Measurements from ENCODE around the gene UQCRH.
"Not testable (repeated sequence)": the region's sequence is repeated elsewhere in the genome, so short reads cannot be mapped to it uniquely, and the experiment has no call there.

UQCRH gene

GRCh38 chr1:46331786-46332540 lies 28.5 kb downstream of the UQCRH start:
- DNase-seq (ENCODE audit: insufficient read length, low spot score); FAIRE-seq: not testable (repeated sequence)

- peak; percentile 54 for DNase-seq (ENCODE audit: insufficient read length, low spot score)
- no peak for FAIRE-seq
Measured at GRCh38 chr1:46333300-46334029, 30.0 kb downstream of the UQCRH start.

DNA sequence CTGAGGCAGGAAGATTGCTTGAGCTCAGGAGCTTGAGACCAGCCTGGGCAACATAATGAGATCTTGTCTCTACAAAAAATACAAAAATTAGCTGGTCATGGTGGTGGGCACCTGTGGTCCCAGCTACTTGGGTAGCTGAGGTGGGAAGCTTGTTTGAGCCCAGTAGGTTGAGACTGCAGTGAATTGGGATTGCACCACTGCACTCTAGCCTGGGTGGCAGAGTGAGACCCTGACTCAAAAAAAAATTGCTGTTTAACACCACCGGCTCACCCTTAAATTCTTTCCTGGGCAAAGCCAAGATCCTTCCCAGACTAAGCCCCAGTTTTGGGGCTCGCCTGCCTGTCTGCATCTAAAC lies 30.5 kb downstream of the UQCRH start:
- DNase-seq (ENCODE audit: insufficient read length, low spot score) = no peak
- FAIRE-seq = no peak

GRCh38 chr1:46335081-46335480 lies 31.6 kb downstream of the UQCRH start:
- DNase-seq (ENCODE audit: insufficient read length, low spot score) (no peak), FAIRE-seq (no peak)

DNA sequence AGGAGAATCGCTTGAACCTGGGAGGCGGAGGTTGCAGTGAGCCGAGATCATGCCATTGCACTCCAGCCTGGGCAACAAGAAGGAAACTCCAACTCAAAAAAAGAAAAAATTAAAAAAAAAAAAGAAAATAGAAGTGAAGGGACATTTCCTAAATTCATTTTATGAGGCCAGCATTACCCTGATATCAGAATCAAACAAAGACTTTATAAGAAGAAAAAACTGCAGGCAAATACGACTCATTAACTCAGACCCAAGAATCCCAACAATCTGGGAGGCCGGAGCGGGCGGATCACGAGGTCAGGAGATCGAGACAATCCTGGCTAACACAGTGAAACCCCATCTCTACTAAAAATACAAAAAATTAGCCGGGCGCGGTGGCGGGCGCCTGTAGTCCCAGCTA lies 33.9 kb downstream of the UQCRH start:
- FAIRE-seq = not testable (repeated sequence)

DNA sequence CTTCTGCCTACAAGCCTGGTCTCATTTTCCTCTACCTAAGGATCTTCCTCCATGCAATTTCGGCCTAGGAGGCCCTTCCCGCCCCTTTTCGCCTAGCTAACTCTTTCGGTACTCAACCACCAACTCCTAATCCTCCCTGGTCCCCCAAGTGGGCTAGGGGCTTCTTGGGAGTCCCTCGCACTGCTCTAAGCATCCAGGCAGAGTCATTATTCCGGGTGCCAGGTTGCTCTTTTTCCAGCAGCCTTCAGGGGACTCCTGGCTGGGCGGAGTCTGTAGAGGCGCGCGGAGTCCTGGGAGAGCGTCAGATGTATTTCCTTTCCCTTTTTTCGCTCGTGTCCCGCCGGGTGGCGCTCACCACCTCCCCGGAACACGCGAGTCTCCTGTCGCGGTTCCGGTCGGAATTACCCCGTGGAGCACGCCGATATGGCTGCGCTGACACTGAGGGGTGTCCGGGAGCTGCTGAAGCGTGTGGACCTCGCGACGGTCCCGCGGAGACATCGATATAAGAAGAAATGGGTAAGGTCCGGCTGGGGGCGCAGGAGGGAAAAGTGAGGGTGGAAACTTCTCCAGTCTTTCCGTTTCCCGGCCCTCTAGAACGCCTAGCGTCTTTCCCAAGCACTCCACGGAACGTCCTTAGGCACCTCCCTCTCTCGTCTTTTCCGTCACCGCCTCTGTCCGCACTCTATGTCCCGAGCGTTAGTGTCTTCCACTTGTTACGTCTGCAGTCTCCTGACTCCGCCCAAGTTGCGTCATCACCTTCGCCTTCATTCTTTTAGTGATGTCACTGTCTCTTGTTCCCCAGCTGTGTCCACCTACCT lies 37.1 kb downstream of the UQCRH start, which contains the start of gene NSUN4:
NSUN4 (plus strand) TSS at position 404 of the 818 bp plus-strand sequence; CDS start at position 424, 20 bp downstream.
- FAIRE-seq = no peak
- DNase-seq (ENCODE audit: insufficient read length, low spot score) = peak; percentile 84

More for the DNA sequence above, 33.9 kb downstream of the UQCRH start:
- DNase-seq (ENCODE audit: insufficient read length, low spot score) = not testable (repeated sequence)

DNA sequence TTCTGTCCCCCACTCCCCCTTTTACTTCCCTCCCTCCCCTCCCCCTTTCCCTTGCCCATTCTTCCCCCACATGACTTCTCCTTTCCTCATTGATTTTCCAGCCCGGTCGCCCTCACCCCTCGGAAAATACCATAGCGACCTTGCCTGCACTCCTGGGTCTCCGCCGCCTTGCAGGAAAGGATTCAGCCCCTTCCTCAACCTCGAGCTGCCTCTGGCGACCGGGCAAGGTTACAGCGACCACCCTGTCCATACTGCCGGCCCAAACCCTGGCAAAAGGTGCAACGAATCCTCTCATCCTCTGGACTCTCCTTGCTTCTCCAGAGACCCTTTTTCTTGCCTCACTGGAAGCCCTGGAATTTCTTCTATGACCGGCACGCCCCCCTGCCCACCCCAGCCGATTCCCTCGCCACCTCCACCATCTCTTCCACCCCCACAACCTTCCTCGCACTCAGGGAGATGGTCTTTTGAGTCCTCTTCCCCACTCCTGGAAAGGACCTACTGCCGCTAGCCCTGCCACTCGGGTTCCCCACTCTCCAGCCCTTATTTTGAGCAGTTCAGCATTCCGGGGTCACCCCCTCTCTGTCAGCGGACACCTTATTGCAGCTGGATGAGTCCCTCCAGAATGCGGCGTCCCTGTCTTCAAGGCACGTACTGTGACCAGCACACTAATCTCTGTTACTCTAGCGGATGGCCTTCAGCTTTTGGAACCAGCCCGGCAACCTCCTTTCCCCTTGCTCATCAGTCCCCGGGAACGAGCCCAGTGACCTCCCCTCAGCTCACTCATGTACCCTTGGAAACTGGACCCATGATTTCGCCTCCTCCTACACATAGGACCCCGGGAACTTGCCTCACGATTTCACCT lies 38.0 kb downstream of the UQCRH start:
- DNase-seq (ENCODE audit: insufficient read length, low spot score) = no peak
- FAIRE-seq = no peak

DNA sequence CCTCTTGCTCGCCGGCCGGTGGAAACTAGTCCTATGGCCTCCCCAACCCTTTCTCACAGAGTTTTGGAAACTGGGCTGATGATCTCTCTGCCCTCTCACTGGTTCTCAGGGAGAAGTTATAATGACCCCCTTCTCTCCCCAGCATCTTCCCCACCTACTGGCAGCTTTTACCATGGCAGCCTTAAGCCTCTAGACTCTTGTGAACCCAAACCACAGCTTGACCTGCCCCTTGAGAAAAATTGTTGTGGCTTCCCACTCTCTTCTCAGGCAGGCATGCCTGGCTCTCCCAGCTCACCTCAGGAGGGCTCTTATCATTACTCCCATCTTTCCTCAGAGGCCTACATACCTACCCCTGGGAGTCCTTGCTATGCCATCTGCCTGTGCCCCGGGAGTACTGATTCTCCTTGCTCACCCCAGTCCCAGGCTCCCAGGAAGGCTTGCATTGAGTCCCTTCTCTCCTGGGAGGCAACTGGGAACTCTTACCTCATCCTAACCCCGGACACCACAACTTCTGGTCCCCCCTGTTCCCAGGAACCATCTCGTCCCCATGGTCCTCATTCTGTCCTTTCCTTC lies 38.7 kb downstream of the UQCRH start:
- FAIRE-seq = no peak
- DNase-seq (ENCODE audit: insufficient read length, low spot score) = no peak

GRCh38 chr1:46342677-46343350 lies 39.3 kb downstream of the UQCRH start:
- DNase-seq (ENCODE audit: insufficient read length, low spot score) = no peak
- no peak for FAIRE-seq

- no peak for DNase-seq (ENCODE audit: insufficient read length, low spot score)
Measured at GRCh38 chr1:46343351-46343695, 39.8 kb downstream of the UQCRH start.

DNA sequence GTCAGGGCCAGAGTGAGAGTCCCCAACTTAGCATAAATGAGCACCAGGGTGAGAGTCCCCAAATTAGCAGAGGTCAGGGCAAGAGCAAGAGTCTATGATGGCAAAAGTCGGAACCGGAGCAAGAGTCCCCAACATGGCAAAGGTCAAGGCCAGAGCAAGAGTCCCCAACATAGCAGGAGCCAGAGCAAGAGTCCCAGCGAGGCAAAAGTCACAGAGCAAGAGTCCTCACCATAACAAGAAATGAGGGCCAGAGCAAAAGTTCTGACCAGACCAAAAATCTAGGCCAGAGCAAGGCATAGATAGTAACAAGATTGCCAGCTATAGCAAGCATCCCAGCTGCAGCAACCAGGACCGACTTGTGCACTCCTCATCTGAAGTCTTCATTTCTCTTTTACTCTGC lies 40.2 kb downstream of the UQCRH start:
- no peak for FAIRE-seq
- DNase-seq (ENCODE audit: insufficient read length, low spot score) = no peak

More at GRCh38 chr1:46343351-46343695, 39.8 kb downstream of the UQCRH start:
- no peak for FAIRE-seq

GRCh38 chr1:46344481-46344880 lies 41.0 kb downstream of the UQCRH start:
- no peak for DNase-seq (ENCODE audit: insufficient read length, low spot score)
- no peak for FAIRE-seq

DNA sequence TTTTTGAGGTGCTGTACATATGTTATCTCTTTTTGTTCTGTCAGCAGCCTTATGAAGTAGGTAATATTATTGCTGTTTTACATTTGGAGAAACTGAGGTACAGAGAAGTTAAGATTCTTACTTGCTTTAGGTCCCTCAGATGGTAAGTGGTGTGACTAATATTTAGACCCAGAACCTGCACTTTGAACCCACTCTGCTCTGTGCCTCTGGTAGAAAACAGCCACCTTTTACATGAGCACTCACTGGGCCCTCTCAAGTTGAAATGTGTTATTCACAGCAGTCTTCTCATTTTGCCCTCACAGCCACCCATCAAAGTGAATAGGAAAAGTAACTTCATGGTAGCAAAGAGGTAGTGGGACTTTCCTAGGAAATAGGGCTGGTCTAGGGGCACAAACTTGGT lies 41.8 kb downstream of the UQCRH start:
- no peak for DNase-seq (ENCODE audit: insufficient read length, low spot score)
- FAIRE-seq = no peak

DNA sequence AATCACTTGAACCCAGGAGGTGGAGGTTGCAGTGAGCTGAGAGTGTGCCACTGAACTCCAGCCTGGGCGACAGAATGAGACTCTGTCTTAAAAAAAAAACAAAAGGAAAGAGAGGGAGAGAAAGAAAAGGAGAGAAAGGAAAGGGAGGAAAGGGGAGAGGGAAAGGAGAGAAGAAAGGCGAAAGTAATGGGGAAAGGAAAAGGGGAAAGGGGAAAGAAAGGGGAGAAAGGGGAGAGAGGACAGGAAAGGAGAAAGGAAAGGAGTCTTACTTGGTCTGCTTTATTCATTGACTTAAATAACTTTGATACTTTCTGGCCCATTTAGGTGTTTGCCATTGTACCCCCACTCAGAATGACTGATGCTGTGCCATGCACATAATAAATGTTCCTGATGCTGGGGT lies 48.9 kb downstream of the UQCRH start:
- DNase-seq (ENCODE audit: insufficient read length, low spot score) = no peak
- no peak for FAIRE-seq

- not testable (repeated sequence) for DNase-seq (ENCODE audit: insufficient read length, low spot score); FAIRE-seq
Measured at GRCh38 chr1:46355920-46356319, 52.4 kb downstream of the UQCRH start.

DNA sequence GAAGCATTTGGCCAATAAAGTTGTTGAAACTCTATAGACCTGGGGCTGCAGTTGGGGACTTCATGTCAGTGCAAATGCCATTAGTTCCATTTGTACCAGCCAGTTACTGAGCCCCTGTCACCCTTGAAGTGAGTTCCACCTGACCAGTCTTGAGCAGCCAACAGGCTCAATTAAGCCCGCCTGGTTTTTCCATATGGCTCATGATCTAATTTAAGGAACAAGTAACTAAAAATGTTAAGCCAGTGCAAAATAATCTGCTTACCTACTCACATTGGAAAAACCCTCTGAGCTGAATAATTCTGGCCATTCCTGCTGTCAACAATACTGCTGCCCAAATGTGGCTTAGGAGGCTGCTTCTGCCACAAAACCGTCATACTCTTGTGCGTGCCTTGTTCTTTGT lies 58.7 kb downstream of the UQCRH start:
- DNase-seq (ENCODE audit: insufficient read length, low spot score) (no peak), FAIRE-seq (no peak)

- DNase-seq (ENCODE audit: insufficient read length, low spot score) = no peak
- no peak for FAIRE-seq
Measured at GRCh38 chr1:46363121-46363520, 59.6 kb downstream of the UQCRH start.

DNA sequence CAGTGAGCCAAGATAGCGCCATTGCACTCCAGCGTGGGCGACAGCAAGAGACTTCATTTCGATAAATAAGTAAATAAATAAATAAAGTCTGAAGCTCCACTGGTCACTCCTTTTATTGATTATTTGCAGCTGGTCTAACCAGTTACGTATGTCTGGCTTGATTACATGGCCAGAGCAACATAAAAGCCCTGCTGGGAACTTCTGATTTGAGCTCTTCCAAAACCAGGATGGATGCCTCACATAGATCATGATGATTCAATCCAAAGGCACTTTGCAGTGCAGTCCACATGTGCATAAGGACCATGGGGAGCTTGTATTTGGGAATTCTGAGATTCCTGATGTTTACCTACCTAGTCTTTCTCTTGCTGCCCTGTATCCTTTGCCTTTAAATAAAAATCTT lies 61.1 kb downstream of the UQCRH start:
- DNase-seq (ENCODE audit: insufficient read length, low spot score) (no peak), FAIRE-seq (no peak)

GRCh38 chr1:46365796-46366195 lies 62.3 kb downstream of the UQCRH start:
- not testable (repeated sequence) for DNase-seq (ENCODE audit: insufficient read length, low spot score)

More at GRCh38 chr1:46365796-46366195, 62.3 kb downstream of the UQCRH start:
- FAIRE-seq = not testable (repeated sequence)

Data from HTR-8/SVneo (cell line).